GM06990 (cell line): ENCODE data around the gene GMPPA.
A peak's percentile ranks its signal among the peaks of the same experiment; 100 is the strongest.

Experiments used
- DNase-seq: peaks from one replicate; pipeline ENCODE4 v3.0.0-alpha.2; 2011; ENCODE audit not compliant: insufficient read length; ENCODE audit errors: extremely low read depth
- H3K27me3 ChIP-seq: replicated peaks from 2 replicates; pipeline ENCODE4 v1.6.0; 2011; ENCODE audit warnings: low read length; ENCODE audit not compliant: control insufficient read depth, insufficient read depth
- H3K36me3 ChIP-seq: 2 replicates; pipeline ENCODE4 v1.5.1; 2011; ENCODE audit warnings: low read length; ENCODE audit not compliant: control insufficient read depth, insufficient read depth
- H3K4me3 ChIP-seq: replicated peaks from 2 replicates; pipeline ENCODE4 v1.5.1; 2011; ENCODE audit warnings: low read depth, mild to moderate bottlenecking, control low read depth, low read length
- TF ChIP-seq, protein P1 (sequence below): IDR thresholded peaks from 2 replicates; pipeline ENCODE4 v1.5.1; 2011; ENCODE audit warnings: low read length, control low read depth, mild to moderate bottlenecking, inconsistent platforms; ENCODE audit not compliant: insufficient read depth, poor library complexity, severe bottlenecking

The GMPPA gene

DNA sequence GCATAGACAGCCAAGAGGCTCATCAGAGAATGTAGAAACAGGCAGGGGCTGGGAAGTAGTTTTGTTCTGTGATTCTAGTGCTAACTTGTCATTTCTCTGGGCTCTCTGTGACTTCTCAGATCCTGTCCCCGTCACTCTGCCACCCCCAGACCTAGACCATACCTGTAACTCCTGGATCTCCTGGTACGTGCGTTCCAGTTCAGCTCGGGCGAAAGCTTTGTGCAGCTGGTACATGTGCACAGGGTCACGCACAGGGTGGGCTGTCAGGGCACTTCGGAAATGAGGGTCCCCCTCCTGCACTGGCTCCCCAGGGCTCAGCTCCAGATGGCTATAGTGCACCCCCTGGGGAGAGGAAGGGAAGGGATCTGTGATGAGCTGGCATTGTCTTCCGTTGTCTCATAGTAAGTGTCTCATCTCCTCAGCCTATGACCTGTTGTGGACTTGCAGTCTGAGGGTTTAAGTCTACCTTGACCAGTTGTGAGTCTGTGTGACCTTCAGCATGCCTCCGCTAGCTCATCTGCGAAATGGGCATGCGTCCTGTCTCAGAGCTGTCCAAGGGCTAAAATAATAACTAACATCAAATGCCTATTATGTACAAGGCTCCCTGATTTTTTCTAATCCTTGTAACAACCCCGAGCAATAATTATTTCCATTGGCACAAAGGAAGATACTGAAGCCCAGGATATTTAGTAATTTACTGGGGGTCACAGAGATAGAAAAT, 42.3 kb downstream of the GMPPA start:
- TF ChIP-seq, protein P1, sequence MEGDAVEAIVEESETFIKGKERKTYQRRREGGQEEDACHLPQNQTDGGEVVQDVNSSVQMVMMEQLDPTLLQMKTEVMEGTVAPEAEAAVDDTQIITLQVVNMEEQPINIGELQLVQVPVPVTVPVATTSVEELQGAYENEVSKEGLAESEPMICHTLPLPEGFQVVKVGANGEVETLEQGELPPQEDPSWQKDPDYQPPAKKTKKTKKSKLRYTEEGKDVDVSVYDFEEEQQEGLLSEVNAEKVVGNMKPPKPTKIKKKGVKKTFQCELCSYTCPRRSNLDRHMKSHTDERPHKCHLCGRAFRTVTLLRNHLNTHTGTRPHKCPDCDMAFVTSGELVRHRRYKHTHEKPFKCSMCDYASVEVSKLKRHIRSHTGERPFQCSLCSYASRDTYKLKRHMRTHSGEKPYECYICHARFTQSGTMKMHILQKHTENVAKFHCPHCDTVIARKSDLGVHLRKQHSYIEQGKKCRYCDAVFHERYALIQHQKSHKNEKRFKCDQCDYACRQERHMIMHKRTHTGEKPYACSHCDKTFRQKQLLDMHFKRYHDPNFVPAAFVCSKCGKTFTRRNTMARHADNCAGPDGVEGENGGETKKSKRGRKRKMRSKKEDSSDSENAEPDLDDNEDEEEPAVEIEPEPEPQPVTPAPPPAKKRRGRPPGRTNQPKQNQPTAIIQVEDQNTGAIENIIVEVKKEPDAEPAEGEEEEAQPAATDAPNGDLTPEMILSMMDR = no peak
- no peaks in the 10 kb centered on the region for H3K27me3 ChIP-seq
- H3K4me3 ChIP-seq = no peak overlapping the region
- peaks cover 25% of the 10 kb centered on the region for H3K36me3 ChIP-seq
- no peak for DNase-seq

- TF ChIP-seq, protein P1 = peak; percentile 98
- no peaks in the 10 kb centered on the region for H3K27me3 ChIP-seq
- DNase-seq = peak; percentile 90
- peaks cover 25% of the 10 kb centered on the region for H3K36me3 ChIP-seq
- peak overlapping the region; percentile 81 for H3K4me3 ChIP-seq
Observed at GRCh38 chr2:219541611-219542180, 43.0 kb downstream of the GMPPA start.

- Histone ChIP-seq H3K36me3 (peaks cover 25% of the 10 kb centered on the region), H3K27me3 (no peaks in the 10 kb centered on the region), H3K4me3 (peak overlapping the region; percentile 81)
- no peak for DNase-seq
- TF ChIP-seq, protein P1 = no peak
Observed at GRCh38 chr2:219542931-219543595, 44.4 kb downstream of the GMPPA start.

- H3K4me3 ChIP-seq = peak within 1 kb of the TSS; percentile 81
- peaks cover 23% of the 10 kb centered on the region for H3K36me3 ChIP-seq
- TF ChIP-seq, protein P1 = no peak
- DNase-seq = peak; percentile 96
- no peaks in the 10 kb centered on the region for H3K27me3 ChIP-seq
Observed at GRCh38 chr2:219543596-219544358, 45.1 kb downstream of the GMPPA start, which contains the start of the genes CHPF and TMEM198. Gene CHPF, minus strand, starts transcription at chr2:219543809. Its CDS starts 271 bp downstream, at chr2:219543538. Gene TMEM198, plus strand, starts transcription at chr2:219544028. Its CDS starts 700 bp downstream, at chr2:219544728.

GRCh38 chr2:219544567-219544966, 45.9 kb downstream of the GMPPA start:
- Histone ChIP-seq H3K4me3 (peak overlapping the region; percentile 81), H3K36me3 (peaks cover 15% of the 10 kb centered on the region), H3K27me3 (no peaks in the 10 kb centered on the region)
- no peak for DNase-seq
- TF ChIP-seq, protein P1 = no peak
